Glutamatergic neuron (in vitro differentiated cells): Measurements from ENCODE around the gene CDKN2C. TPM values are rescaled to one million over a fixed set of nuclear protein-coding genes. Genes with fewer than 3 reads are reported as not detected.
"Not testable (repeated sequence)": the region's sequence is repeated elsewhere in the genome, so short reads cannot be mapped to it uniquely, and the experiment has no call there.

Experiments used
- DNase-seq: peaks from one replicate; pipeline ENCODE4 v3.0.0; 2022
- H3K27ac Mint-ChIP-seq: one replicate; pipeline ENCODE4 v1.8.0; 2020; ENCODE audit warnings: mild to moderate bottlenecking, mixed read lengths, inconsistent platforms; ENCODE audit not compliant: unreplicated experiment
- H3K27me3 Mint-ChIP-seq: one replicate; pipeline ENCODE4 v1.8.0; 2020; ENCODE audit warnings: mild to moderate bottlenecking, moderate library complexity, mixed read lengths, inconsistent platforms; ENCODE audit not compliant: unreplicated experiment
- H3K36me3 Mint-ChIP-seq: one replicate; pipeline ENCODE4 v1.8.0; 2020; ENCODE audit warnings: mild to moderate bottlenecking, mixed read lengths, inconsistent platforms; ENCODE audit not compliant: unreplicated experiment
- H3K4me1 Mint-ChIP-seq: one replicate; pipeline ENCODE4 v1.8.0; 2020; ENCODE audit warnings: mild to moderate bottlenecking, low read depth, mixed read lengths, inconsistent platforms; ENCODE audit not compliant: unreplicated experiment
- H3K4me3 Mint-ChIP-seq: one replicate; pipeline ENCODE4 v1.8.0; 2020; ENCODE audit warnings: mild to moderate bottlenecking, mixed read lengths, inconsistent platforms; ENCODE audit not compliant: unreplicated experiment
- H3K9me3 Mint-ChIP-seq: one replicate; pipeline ENCODE4 v1.8.0; 2020; ENCODE audit warnings: mild to moderate bottlenecking, moderate library complexity, mixed read lengths, inconsistent platforms; ENCODE audit not compliant: unreplicated experiment
- total RNA-seq: library from RNA; stranded (reverse); fragmentation: NEBNext Ultra II Directional; extraction: Animal tissue kit (Norgen Biotek cat#: 25700); gene quantifications from one replicate; pipeline ENCODE4 v1.2.1, GENCODE V29; 2021; ENCODE audit not compliant: unreplicated experiment
- TF ChIP-seq, protein P1 (sequence below): fragments of 200-600 bp; sonication (generic); IDR thresholded peaks from one replicate; pipeline ENCODE4 v1.5.0; 2021; ENCODE audit not compliant: partially characterized antibody, unreplicated experiment

Gene CDKN2C
- total RNA-seq, 1 donor from 2014 or later = 1.3 TPM

GRCh38 chr1:50950396-50950795 is 19.6 kb upstream of the CDKN2C start:
- Mint-ChIP-seq H3K9me3 (no peaks in the 10 kb centered on the region), H3K4me3 (no peak overlapping the region), H3K4me1 (peaks cover 12% of the 10 kb centered on the region), H3K27ac (no peak overlapping the region), H3K27me3 (no peaks in the 10 kb centered on the region), H3K36me3 (peaks cover 3% of the 10 kb centered on the region)
- no peak for DNase-seq
- TF ChIP-seq, protein P1, sequence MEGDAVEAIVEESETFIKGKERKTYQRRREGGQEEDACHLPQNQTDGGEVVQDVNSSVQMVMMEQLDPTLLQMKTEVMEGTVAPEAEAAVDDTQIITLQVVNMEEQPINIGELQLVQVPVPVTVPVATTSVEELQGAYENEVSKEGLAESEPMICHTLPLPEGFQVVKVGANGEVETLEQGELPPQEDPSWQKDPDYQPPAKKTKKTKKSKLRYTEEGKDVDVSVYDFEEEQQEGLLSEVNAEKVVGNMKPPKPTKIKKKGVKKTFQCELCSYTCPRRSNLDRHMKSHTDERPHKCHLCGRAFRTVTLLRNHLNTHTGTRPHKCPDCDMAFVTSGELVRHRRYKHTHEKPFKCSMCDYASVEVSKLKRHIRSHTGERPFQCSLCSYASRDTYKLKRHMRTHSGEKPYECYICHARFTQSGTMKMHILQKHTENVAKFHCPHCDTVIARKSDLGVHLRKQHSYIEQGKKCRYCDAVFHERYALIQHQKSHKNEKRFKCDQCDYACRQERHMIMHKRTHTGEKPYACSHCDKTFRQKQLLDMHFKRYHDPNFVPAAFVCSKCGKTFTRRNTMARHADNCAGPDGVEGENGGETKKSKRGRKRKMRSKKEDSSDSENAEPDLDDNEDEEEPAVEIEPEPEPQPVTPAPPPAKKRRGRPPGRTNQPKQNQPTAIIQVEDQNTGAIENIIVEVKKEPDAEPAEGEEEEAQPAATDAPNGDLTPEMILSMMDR = no peak

- not testable (repeated sequence) for H3K27me3 Mint-ChIP-seq, H3K27ac Mint-ChIP-seq, H3K4me3 Mint-ChIP-seq, DNase-seq, H3K36me3 Mint-ChIP-seq, H3K4me1 Mint-ChIP-seq, H3K9me3 Mint-ChIP-seq
Measured at GRCh38 chr1:50952566-50952965, 17.5 kb upstream of the CDKN2C start.

GRCh38 chr1:50955116-50955515 is 14.9 kb upstream of the CDKN2C start:
- H3K36me3 Mint-ChIP-seq = peaks cover 3% of the 10 kb centered on the region
- no peak overlapping the region for H3K4me3 Mint-ChIP-seq
- peaks cover 3% of the 10 kb centered on the region for H3K9me3 Mint-ChIP-seq
- peaks cover 5% of the 10 kb centered on the region for H3K27me3 Mint-ChIP-seq
- TF ChIP-seq, protein P1 = no peak
- peaks cover 10% of the 10 kb centered on the region for H3K4me1 Mint-ChIP-seq
- no peak for DNase-seq
- no peak overlapping the region for H3K27ac Mint-ChIP-seq

DNA sequence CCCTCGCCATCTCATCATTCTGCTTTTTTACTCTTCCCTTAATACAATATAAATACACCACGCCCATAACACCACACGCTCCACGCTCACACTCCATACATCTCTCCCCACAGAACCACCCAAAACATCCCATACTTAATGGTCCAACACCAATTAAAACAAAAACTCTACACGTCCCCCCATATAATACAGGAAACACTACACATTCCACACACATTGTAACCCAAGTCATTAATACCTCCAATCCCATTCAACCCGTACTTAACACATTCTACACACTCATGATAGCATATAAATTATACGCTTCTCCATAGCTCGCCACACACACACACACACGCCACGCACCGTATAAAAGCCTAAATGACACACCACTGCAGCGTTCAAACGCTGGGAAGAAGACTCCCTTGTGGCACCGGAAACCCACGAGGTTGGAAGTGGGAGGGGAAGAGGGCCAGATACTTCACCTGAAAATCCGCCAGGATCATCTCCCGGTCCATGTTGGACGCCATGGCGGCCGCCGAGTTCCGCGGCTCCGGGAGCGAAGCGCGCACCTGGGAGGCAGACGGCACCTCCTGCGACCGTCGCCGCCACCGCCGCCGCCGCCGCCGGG is 10.6 kb upstream of the CDKN2C start:
- DNase-seq = no peak
- H3K27me3 Mint-ChIP-seq = peaks cover 8% of the 10 kb centered on the region
- H3K27ac Mint-ChIP-seq = peak overlapping the region; percentile 89
- no peaks in the 10 kb centered on the region for H3K36me3 Mint-ChIP-seq
- H3K9me3 Mint-ChIP-seq = peaks cover 7% of the 10 kb centered on the region
- H3K4me1 Mint-ChIP-seq = peaks cover 10% of the 10 kb centered on the region
- TF ChIP-seq, protein P1 = no peak
- peak overlapping the region; percentile 95 for H3K4me3 Mint-ChIP-seq

DNA sequence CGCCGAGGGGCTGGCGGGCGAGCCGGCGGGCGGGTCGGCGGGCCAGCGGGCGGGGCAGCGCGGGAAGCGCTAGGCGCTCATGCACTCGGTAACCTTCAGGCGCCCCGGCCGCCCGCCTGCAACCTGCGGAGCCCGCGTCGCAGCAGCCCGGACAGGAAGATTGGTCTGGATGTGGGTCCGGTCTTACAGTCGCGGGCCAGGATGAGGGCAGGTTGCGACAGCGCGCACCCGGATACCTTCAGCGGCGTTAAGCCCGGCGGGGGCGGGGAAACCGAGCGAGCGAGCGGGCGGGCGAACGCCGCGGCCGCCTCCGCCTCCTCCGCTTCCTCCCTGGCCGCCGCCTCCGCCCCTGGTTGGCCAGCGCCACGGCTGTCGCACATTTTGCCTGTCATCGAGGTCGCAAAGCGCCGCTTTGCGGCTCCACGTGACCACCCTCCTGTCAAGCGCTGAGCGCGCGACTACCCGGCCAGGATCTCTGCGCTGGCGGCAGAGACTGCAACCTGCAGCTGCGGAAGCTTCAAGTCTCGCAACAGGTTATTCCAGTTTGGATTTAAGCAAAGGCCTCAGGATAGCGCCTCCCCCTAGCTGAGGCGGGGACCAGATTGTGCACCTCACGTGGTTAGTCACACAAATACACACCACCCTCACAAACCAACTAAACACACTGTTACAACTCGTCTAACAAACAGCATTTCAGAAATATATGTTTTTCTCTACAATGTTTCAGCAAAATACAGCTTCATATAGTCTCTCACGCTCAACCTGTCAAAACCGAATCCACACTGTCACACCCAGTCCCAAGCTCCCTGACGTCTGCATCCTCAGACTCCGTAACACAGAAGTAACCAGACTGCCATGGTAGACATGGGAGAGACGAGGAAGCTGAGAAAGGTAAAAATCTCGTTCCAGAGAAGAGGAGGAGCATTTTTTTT is 9.9 kb upstream of the CDKN2C start, which contains the start of gene FAF1:
Gene FAF1, minus strand, starts transcription at position 355 of the 932 bp plus-strand sequence. CDS start 456 bp downstream, outside the sequence.
- H3K36me3 Mint-ChIP-seq = no peaks in the 10 kb centered on the region
- TF ChIP-seq, protein P1 = peak; percentile 35
- peaks cover 7% of the 10 kb centered on the region for H3K9me3 Mint-ChIP-seq
- H3K4me3 Mint-ChIP-seq = peak within 1 kb of the TSS; percentile 95
- H3K27ac Mint-ChIP-seq = peak within 1 kb of the TSS; percentile 89
- peaks cover 8% of the 10 kb centered on the region for H3K27me3 Mint-ChIP-seq
- peak; percentile 98 for DNase-seq
- H3K4me1 Mint-ChIP-seq = peaks cover 10% of the 10 kb centered on the region
